ENCODE results near the gene STAT5B. TPM values are rescaled to one million over a fixed set of nuclear protein-coding genes. Genes with fewer than 3 reads are reported as not detected.

Gene STAT5B
- 25.2 and 30.8 TPM in 2 replicates for total RNA-seq

DNA sequence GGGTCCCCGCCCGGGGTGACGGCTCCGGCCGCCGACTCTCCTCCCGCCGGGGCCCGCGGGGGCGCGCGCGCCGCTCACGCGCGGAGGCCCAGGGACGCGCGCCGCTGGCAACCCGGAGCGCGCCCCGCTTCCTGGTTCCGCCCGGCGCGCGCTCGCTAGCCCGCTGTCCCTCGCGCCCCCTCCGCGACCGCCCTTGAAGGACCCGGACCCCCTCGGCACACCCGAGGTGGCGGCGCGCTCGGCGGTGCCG is at the start of gene STAT5B:
Gene STAT5B (minus strand): TSS at position 33 of the 250 bp plus-strand sequence. CDS start 44,264 bp downstream, outside the sequence.

DNA sequence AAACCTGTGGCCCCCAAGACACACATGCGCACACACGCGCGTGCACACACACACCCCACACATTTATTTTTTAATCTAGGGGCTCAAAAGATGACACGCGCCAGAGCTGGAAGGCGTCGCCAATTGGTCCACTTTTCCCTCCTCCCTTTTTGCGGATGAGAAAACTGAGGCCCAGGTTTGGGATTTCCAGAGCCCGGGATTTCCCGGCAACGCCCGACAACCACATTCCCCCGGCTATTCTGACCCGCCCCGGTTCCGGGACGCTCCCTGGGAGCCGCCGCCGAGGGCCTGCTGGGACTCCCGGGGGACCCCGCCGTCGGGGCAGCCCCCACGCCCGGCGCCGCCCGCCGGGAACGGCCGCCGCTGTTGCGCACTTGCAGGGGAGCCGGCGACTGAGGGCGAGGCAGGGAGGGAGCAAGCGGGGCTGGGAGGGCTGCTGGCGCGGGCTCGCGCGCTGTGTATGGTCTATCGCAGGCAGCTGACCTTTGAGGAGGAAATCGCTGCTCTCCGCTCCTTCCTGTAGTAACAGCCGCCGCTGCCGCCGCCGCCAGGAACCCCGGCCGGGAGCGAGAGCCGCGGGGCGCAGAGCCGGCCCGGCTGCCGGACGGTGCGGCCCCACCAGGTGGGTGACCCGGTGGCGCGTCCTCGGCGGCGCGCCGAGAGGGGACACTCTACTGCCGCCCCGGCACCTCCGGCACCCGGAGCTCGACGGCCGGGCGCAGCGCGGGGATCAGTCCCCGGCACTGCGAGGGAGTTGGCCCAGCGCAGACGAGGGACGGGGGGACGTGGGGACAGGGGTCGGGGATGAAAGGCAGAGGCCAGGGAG is 12.0 kb upstream of the STAT5B start, which contains the start of gene STAT5A:
Gene STAT5A (plus strand): TSS at position 522 of the 826 bp plus-strand sequence. CDS start 914 bp downstream, outside the sequence.

DNA sequence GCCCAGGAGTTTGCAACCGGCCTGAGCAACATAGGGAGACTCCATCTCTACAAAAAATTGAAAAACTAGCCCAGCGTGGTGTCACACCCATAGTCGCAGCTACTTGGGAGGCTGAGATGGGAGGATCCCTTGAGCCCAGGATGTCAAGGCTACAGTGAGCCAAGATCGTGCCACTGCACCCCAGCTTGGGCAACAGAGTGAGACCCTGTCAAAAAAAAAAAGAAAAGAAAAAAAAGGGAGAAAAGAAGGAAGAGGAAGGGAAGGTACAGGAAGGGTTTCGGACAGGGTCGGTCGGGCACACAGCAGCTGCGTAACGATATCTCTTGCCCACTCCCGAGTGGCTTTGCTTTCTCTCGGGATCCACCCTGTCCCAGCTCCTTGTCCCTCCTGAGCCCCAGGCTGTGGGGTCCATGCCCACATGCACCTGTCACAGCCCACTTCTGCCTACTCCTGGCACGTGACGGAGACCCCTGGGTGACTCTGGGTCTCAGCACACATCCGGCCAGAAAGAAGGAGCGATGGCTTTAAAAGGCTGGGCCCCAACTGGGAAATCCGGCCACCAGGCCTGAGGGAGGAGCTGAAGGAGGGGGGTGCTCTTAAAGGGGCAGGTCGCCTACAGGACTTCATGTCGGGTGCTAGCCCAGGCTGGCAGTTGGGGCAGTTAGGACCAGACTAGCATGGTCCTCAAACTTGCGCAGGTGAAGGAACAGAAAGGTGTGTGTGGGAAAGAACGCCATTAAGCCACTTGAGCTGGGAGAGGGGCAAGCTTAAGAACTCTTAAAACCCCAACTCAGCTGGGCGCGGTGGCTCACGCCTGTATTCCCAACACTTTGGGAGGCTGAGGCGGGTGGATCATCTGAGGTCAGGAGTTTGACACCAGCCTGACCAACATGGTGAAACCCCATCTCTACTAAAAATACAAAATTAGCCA is 82.0 kb downstream of the STAT5B start, which contains the start of gene GHDC:
Gene GHDC (minus strand): TSS at position 526 of the 931 bp plus-strand sequence. CDS start 913 bp downstream, outside the sequence.

DNA sequence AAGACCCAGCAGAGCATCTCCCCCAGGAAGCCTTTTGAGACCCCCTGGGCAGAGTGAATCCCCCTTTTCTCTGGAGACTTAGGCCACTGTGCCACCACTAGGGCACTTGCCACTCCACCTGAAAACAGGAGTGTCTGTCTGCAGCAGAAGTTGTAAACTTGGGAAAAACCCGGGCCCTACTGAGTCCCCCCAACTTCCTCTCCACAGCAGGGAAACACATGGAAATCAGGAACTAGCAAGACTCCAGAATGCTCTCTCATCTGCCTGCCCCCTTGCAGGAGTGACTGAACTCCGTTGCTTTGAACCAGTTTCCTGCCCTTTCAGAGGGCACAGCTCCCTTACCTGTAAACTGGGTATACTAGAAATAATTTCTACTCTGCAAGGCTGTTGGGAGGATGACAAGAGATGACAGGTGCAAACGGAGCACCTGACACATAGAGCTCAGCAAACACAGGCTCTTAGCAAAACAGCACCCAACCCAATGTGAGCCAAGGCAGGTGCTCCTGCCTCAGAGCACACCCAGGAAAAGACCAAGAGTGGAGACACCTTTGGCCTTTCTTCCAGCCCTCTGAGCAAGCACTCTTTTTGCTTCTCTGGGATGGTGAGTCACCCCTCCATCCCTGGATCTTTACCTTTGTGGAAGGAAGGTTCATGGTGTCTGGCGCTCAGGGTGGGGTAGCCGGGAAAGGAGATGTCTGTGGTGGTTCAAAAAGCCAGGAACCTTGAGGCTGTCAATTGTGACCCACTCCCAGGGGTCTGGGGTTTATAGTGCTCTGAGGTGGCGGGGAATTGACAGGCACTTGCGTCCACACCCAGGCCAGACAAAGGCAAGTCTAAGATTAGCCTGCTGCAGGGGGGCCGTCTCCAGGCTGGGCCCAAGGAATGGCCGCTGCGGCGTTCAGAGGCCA is 91.2 kb downstream of the STAT5B start, which contains the start of gene HCRT:
Gene HCRT (minus strand): TSS at position 740 of the 908 bp plus-strand sequence. CDS start 87 bp downstream, at position 653.

DNA sequence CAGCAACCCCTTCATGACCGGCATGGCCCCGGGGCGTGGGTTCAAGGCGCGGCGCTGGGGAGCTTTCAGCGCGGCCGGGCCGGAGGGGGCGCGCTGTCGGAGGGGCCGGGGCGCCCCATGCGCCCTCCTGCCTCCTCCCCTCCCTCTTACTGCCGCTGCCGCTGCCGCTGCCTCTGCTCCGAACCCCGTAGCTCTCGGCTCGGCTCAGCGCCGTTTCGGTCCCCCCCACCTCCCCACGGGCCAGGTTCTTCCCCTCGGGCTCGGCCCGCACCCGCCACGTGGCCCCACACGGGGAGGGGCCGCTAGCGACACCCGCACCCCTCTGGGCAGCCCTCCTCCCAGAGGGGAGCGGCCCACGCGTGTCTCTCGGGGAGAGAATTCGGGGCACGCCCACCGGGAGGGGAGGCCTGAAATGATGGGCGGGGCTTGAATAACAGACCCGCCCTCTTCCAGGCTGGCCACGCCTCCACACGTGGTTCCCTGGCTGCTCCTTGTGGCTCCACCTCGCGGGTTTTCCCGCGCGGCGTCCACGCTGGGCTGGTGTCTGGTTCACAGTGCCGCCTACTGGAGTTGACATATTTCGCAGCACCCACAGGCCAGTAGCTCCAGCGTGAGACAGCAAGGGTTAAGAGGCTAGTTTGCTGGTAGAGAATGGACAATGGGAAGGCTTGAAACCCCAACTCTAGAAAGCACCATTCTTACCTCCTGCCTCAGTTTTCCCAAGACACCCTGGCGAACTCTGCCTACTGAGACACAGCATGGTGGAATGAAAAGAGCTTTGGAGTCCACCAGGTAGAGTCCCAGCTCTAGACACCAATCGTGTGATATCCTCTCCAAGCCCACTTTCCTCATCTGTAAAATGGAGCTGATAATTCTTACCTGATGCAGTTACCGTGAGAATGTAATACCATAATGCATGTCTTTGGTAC is 95.0 kb downstream of the STAT5B start, which contains the start of gene KCNH4:
Gene KCNH4 (minus strand): TSS at position 221 of the 929 bp plus-strand sequence. CDS start 197 bp downstream, at position 24.

Other genes with a start within 250 kb of the STAT5B start
- 0.09 and 0.14 TPM in 2 replicates for gene C17orf113, start 225.8 kb downstream of the STAT5B start, total RNA-seq
- gene ZNF385C, start 177.9 kb downstream of the STAT5B start, total RNA-seq, result under 0.01 TPM in 1 of 2 replicates, not detected in the other
- gene DHX58, start 163.7 kb downstream of the STAT5B start, total RNA-seq, result 9.8 and 10.5 TPM in 2 replicates
- gene KAT2A, start 155.0 kb downstream of the STAT5B start, total RNA-seq, result 3.8 and 7.1 TPM in 2 replicates
- not detected in 2 replicates for gene HSPB9, start 153.6 kb downstream of the STAT5B start, total RNA-seq
- gene RAB5C, start 121.4 kb downstream of the STAT5B start, total RNA-seq, result 53.9 and 58.8 TPM in 2 replicates
- gene KCNH4, start 95.2 kb downstream of the STAT5B start, total RNA-seq, result under 0.01 TPM in 1 of 2 replicates, not detected in the other
- not detected in 2 replicates for gene HCRT, start 90.9 kb downstream of the STAT5B start, total RNA-seq
- 11.5 and 14.1 TPM in 2 replicates for gene GHDC, start 81.9 kb downstream of the STAT5B start, total RNA-seq
- 20.2 and 26.6 TPM in 2 replicates for gene STAT5A, start 12.1 kb upstream of the STAT5B start, total RNA-seq
- 99.1 and 133 TPM in 2 replicates for gene STAT3, start 112.1 kb upstream of the STAT5B start, total RNA-seq
- 422 and 452 TPM in 2 replicates for gene CAVIN1, start 146.9 kb upstream of the STAT5B start, total RNA-seq
- 46.5 and 57.3 TPM in 2 replicates for gene ATP6V0A1, start 182.5 kb upstream of the STAT5B start, total RNA-seq